B cell (primary cell): Measurements from ENCODE around the gene FRMPD4. TPM values are rescaled to one million over a fixed set of nuclear protein-coding genes. Genes with fewer than 3 reads are reported as not detected.

Source experiments
- ATAC-seq: fragments of 200-7000 bp; cut with Tn5 transposase; one replicate; pipeline ENCODE4 v1.10.0; 2021; ENCODE audit warnings: low read depth, mild to moderate bottlenecking, moderate number of reproducible peaks, moderate library complexity
- CTCF ChIA-PET: fragments of 350-600 bp; sonication (Branson Sonifier 250); formaldehyde crosslinking; loops from one replicate; lab custom pipeline; 2021; ENCODE audit warnings: antibody characterized with exemption, inconsistent platforms; lab: Charles Lee
- POLR2A ChIA-PET: fragments of 350-600 bp; sonication (Branson Sonifier 250); formaldehyde crosslinking; loops from one replicate; lab custom pipeline; 2021; ENCODE audit warnings: antibody characterized with exemption; lab: Charles Lee
- DNase-seq: peaks from one replicate; pipeline ENCODE4 v3.0.0; 2013
- H2AFZ ChIP-seq: 2 replicates; pipeline ENCODE4 v1.6.1; 2012; ENCODE audit warnings: mild to moderate bottlenecking, low read depth, low read length; ENCODE audit not compliant: insufficient read depth, poor library complexity, severe bottlenecking
- H3K27ac ChIP-seq, 2 donors: 1 replicate in 1 of 2; 2 replicates in 1 of 2; pipeline ENCODE4 v1.5.1; 2012 to 2013; ENCODE audit warnings: low read length in 2 of 2, mild to moderate bottlenecking in 2 of 2, moderate library complexity in 1 of 2
- H3K27me3 ChIP-seq, 4 experiments: fragments of 200-600 bp in 1 of 4; sonication (generic) in 1 of 4; replicated peaks in 1 of 4; 1 replicate in 2 of 4; 2 replicates in 2 of 4; pipeline versions ENCODE4 v1.6.1 to v1.7.0; 2013 to 2016; ENCODE audit warnings: low read length in 3 of 4, mild to moderate bottlenecking in 2 of 4, mixed read lengths in 1 of 4, moderate library complexity in 1 of 4; ENCODE audit not compliant: insufficient read depth in 4 of 4, control insufficient read depth in 3 of 4; ENCODE audit errors: control extremely low read depth in 1 of 4
- H3K36me3 ChIP-seq, 2 experiments: replicated peaks in 1 of 2; 1 replicate in 1 of 2; 2 replicates in 1 of 2; pipeline versions ENCODE4 v1.6.1 to v1.7.1; 2013; ENCODE audit warnings: low read length in 1 of 2; ENCODE audit not compliant: insufficient read depth in 2 of 2, control insufficient read depth in 1 of 2; ENCODE audit errors: control extremely low read depth in 1 of 2, extremely low read depth in 1 of 2
- H3K4me1 ChIP-seq, 2 donors: fragments of 200-600 bp in 1 of 2; sonication (generic) in 1 of 2; 1 replicate in 1 of 2; 2 replicates in 1 of 2; pipeline versions ENCODE4 v1.5.1 to v1.6.1; 2013 to 2017; ENCODE audit warnings: low read length in 2 of 2; ENCODE audit not compliant: control insufficient read depth in 2 of 2, insufficient read depth in 2 of 2
- H3K4me2 ChIP-seq: replicated peaks from 2 replicates; pipeline ENCODE3; 2012; ENCODE audit warnings: mild to moderate bottlenecking, low read depth, low read length; ENCODE audit not compliant: poor library complexity, severe bottlenecking
- H3K4me3 ChIP-seq, 5 experiments: fragments of 200-600 bp in 1 of 5; sonication (generic) in 1 of 5; 1 replicate in 3 of 5; 2 replicates in 2 of 5; pipeline versions ENCODE4 v1.5.1 to v1.7.0; 2011 to 2016; ENCODE audit warnings: low read length in 4 of 5, mild to moderate bottlenecking in 4 of 5, low read depth in 2 of 5, control low read depth in 1 of 5, moderate library complexity in 1 of 5; ENCODE audit not compliant: insufficient read depth in 1 of 5; ENCODE audit errors: control extremely low read depth in 1 of 5, extremely low read depth in 1 of 5
- H3K79me2 ChIP-seq: fragments of 200-600 bp; sonication (generic); one replicate; pipeline ENCODE4 v1.6.0; 2016; ENCODE audit warnings: low read length; ENCODE audit not compliant: control insufficient read depth, insufficient read depth
- H3K9ac ChIP-seq: fragments of 200-600 bp; sonication (generic); 2 replicates; pipeline ENCODE4 v1.6.1; 2017; ENCODE audit warnings: mild to moderate bottlenecking, low read length, moderate library complexity
- H3K9me3 ChIP-seq, 3 donors: one replicate each; pipeline versions ENCODE4 v1.6.1 to v1.7.1; 2013; ENCODE audit warnings: low read length in 2 of 3; ENCODE audit not compliant: control insufficient read depth in 2 of 3, insufficient read depth in 1 of 3; ENCODE audit errors: control extremely low read depth in 1 of 3
- H4K20me1 ChIP-seq: 2 replicates; pipeline ENCODE4 v1.6.0; 2012; ENCODE audit warnings: mild to moderate bottlenecking, low read length; ENCODE audit not compliant: insufficient read depth, control insufficient read depth, poor library complexity, severe bottlenecking
- H3K27ac Mint-ChIP-seq: one replicate; pipeline ENCODE4 v1.8.0; 2021; ENCODE audit warnings: mixed read lengths
- H3K27me3 Mint-ChIP-seq: one replicate; pipeline ENCODE4 v1.8.0; 2021; ENCODE audit warnings: mixed read lengths
- H3K4me1 Mint-ChIP-seq: one replicate; pipeline ENCODE4 v1.8.0; 2021; ENCODE audit warnings: mixed read lengths
- H3K4me3 Mint-ChIP-seq: one replicate; pipeline ENCODE4 v1.8.0; 2021; ENCODE audit warnings: mixed read lengths
- H3K9me3 Mint-ChIP-seq: one replicate; pipeline ENCODE4 v1.8.0; 2022; ENCODE audit warnings: mixed read lengths; ENCODE audit not compliant: insufficient read depth
- CTCF ChIP-seq: fragments of 200-600 bp; IDR thresholded peaks from one replicate; pipeline ENCODE4 v1.8.0; 2022; ENCODE audit warnings: antibody characterized with exemption, mild to moderate bottlenecking
- EZH2 ChIP-seq: IDR thresholded peaks from 2 replicates; pipeline ENCODE4 v1.6.1; 2012; ENCODE audit warnings: borderline replicate concordance, low read depth, mild to moderate bottlenecking, moderate library complexity, low read length; ENCODE audit not compliant: insufficient read depth, poor library complexity, severe bottlenecking
- WGBS: methylation state at CpG from one replicate; pipeline ENCODE4 v1.1.5; 2013; ENCODE audit warnings: missing lambda C conversion rate; ENCODE audit not compliant: insufficient coverage; 5-methylcytosine and 5-hydroxymethylcytosine counted together
- intact Hi-C: fragments of 100-400 bp; cut with micrococcal nuclease; formaldehyde crosslinking; loops from one replicate; pipeline ENCODE4 v1.10.0; 2022
- polyA plus RNA-seq: library from polyadenylated mRNA; depleted of rRNA; stranded (reverse); fragments of >200 nt; gene quantifications from 2 replicates; pipeline ENCODE4 v1.2.3, GENCODE V29; 2012
- total RNA-seq, 2 donors: library from RNA; stranded (reverse); fragments of 120-200 nt in 1 of 2; gene quantifications; 1 replicate in 1 of 2; 2 replicates in 1 of 2; pipeline versions ENCODE4 v1.2.3 to v1.2.4, GENCODE V29; 2013 to 2022

FRMPD4 gene
- total and polyA plus RNA-seq, 2 donors (not counting 1 experiment from before 2014, with no cell fraction given) = not detected

GRCh38 chrX:12702509-12703091 lies 564.3 kb downstream of the FRMPD4 start:
- no peak overlapping the region for H3K4me3 Mint-ChIP-seq
- CTCF ChIA-PET = interaction anchor here (0.7 to 2.9 kb wide), 5 partner anchors 10 to 908 kb away, joined by 3 to 31 read pairs (median 7); no protein-coding TSS in a partner anchor
- peaks cover 28% of the 10 kb centered on the region for H3K4me1 Mint-ChIP-seq
- DNase-seq (peak; percentile 33), ATAC-seq (no peak)
- Histone ChIP-seq H3K4me2 (no peak overlapping the region), H4K20me1 (no peaks in the 10 kb centered on the region), H3K27me3 (no peaks in the 10 kb centered on the region), H3K79me2 (no peaks in the 10 kb centered on the region), H3K27ac (no peak overlapping the region), H3K4me3 (no peak overlapping the region), H3K9me3 (no peaks in the 10 kb centered on the region), H3K36me3 (no peaks in the 10 kb centered on the region), H3K4me1 (peaks cover 0 to 15% of the 10 kb centered on the region in 2 donors), H2AFZ (no peak overlapping the region), H3K9ac (no peak overlapping the region)
- no peak overlapping the region for H3K27ac Mint-ChIP-seq
- no peaks in the 10 kb centered on the region for H3K9me3 Mint-ChIP-seq
- H3K27me3 Mint-ChIP-seq = no peaks in the 10 kb centered on the region
- peak; percentile 24 for TF ChIP-seq CTCF
- no peak for TF ChIP-seq EZH2
- POLR2A ChIA-PET = no interaction called here
- WGBS = no CpG with 5 or more reads among the region's 3 CpGs
- intact Hi-C loops = loop anchor here (1.0 to 5.0 kb wide), 3 partner anchors 69 to 205 kb away; no protein-coding TSS in a partner anchor

GRCh38 chrX:12704706-12705105 lies 566.4 kb downstream of the FRMPD4 start:
- no CpG with 5 or more reads among the region's 7 CpGs for WGBS
- H2AFZ ChIP-seq = no peak overlapping the region
- H3K36me3 ChIP-seq = no peaks in the 10 kb centered on the region
- CTCF ChIA-PET = no interaction called here
- no peak overlapping the region for H3K27ac ChIP-seq
- intact Hi-C loops = loop anchor here (5.0 kb wide), 2 partner anchors 198 to 207 kb away; no protein-coding TSS in a partner anchor
- no peak overlapping the region for H3K4me2 ChIP-seq
- peaks cover 0 to 15% of the 10 kb centered on the region in 2 donors for H3K4me1 ChIP-seq
- ATAC-seq = no peak
- H3K79me2 ChIP-seq = no peaks in the 10 kb centered on the region
- no peak overlapping the region for H3K4me3 Mint-ChIP-seq
- TF ChIP-seq CTCF (no peak), EZH2 (no peak)
- POLR2A ChIA-PET = no interaction called here
- H3K9me3 ChIP-seq = no peaks in the 10 kb centered on the region
- DNase-seq = no peak
- H3K9me3 Mint-ChIP-seq = no peaks in the 10 kb centered on the region
- no peaks in the 10 kb centered on the region for H4K20me1 ChIP-seq
- H3K27me3 Mint-ChIP-seq = no peaks in the 10 kb centered on the region
- H3K9ac ChIP-seq = no peak overlapping the region
- H3K4me1 Mint-ChIP-seq = peaks cover 38% of the 10 kb centered on the region
- no peak overlapping the region for H3K27ac Mint-ChIP-seq
- no peak overlapping the region for H3K4me3 ChIP-seq
- no peaks in the 10 kb centered on the region for H3K27me3 ChIP-seq
